HEK293 (cell line): ENCODE data around the gene DNAAF9.
A peak's percentile ranks its signal among the peaks of the same experiment; 100 is the strongest.

Experiments used
- GLI4 ChIP-seq: fragments of 450-650 bp; formaldehyde crosslinking; IDR thresholded peaks from 2 replicates; pipeline ENCODE4 v1.5.1; 2016; ENCODE audit warnings: missing biosample characterization, missing genetic modification characterization
- GLIS1 ChIP-seq: fragments of 450-650 bp; formaldehyde crosslinking; IDR thresholded peaks from 2 replicates; pipeline ENCODE4 v1.5.1; 2016; ENCODE audit warnings: missing biosample characterization, missing genetic modification characterization
- KLF16 ChIP-seq: fragments of 450-650 bp; formaldehyde crosslinking; IDR thresholded peaks from 2 replicates; pipeline ENCODE4 v1.5.1; 2017; ENCODE audit warnings: missing biosample characterization, missing genetic modification characterization
- KLF9 ChIP-seq: fragments of 450-650 bp; formaldehyde crosslinking; IDR thresholded peaks from 2 replicates; pipeline ENCODE4 v1.5.1; 2016; ENCODE audit warnings: missing biosample characterization, missing genetic modification characterization, low read depth
- SALL2 ChIP-seq: fragments of 450-650 bp; formaldehyde crosslinking; IDR thresholded peaks from 2 replicates; pipeline ENCODE4 v1.5.0; 2017; ENCODE audit warnings: missing biosample characterization, mild to moderate bottlenecking, missing genetic modification characterization, borderline replicate concordance
- ZBTB1 ChIP-seq: fragments of 450-650 bp; formaldehyde crosslinking; IDR thresholded peaks from 2 replicates; pipeline ENCODE4 v1.5.1; 2016; ENCODE audit warnings: missing biosample characterization, missing genetic modification characterization
- ZBTB8A ChIP-seq: fragments of 450-650 bp; formaldehyde crosslinking; IDR thresholded peaks from 2 replicates; pipeline ENCODE4 v1.5.1; 2016; ENCODE audit warnings: missing biosample characterization, missing genetic modification characterization
- ZFHX2 ChIP-seq: fragments of 450-650 bp; formaldehyde crosslinking; conservative IDR thresholded peaks from 2 replicates; pipeline ENCODE4 v1.5.1; 2016; ENCODE audit warnings: missing biosample characterization, missing genetic modification characterization
- ZFP3 ChIP-seq: fragments of 450-650 bp; formaldehyde crosslinking; IDR thresholded peaks from 2 replicates; pipeline ENCODE4 v1.5.1; 2016; ENCODE audit warnings: low read depth, missing biosample characterization, missing genetic modification characterization
- ZNF24 ChIP-seq: fragments of 450-650 bp; formaldehyde crosslinking; IDR thresholded peaks from 2 replicates; pipeline ENCODE4 v1.5.1; 2016; ENCODE audit warnings: missing biosample characterization, missing genetic modification characterization
- ZNF561 ChIP-seq: fragments of 450-650 bp; IDR thresholded peaks from 2 replicates; pipeline ENCODE4 v1.5.1; 2018; ENCODE audit warnings: missing biosample characterization, missing genetic modification characterization, borderline replicate concordance
- ZNF600 ChIP-seq: fragments of 450-650 bp; formaldehyde crosslinking; IDR thresholded peaks from 2 replicates; pipeline ENCODE4 v1.5.1; 2016; ENCODE audit warnings: missing biosample characterization, missing genetic modification characterization
- ZNF747 ChIP-seq: fragments of 450-650 bp; formaldehyde crosslinking; IDR thresholded peaks from 2 replicates; pipeline ENCODE4 v1.5.1; 2016; ENCODE audit warnings: missing biosample characterization, missing genetic modification characterization
- ZNF792 ChIP-seq: fragments of 450-650 bp; formaldehyde crosslinking; IDR thresholded peaks from 2 replicates; pipeline ENCODE4 v1.5.1; 2016; ENCODE audit warnings: missing biosample characterization, missing genetic modification characterization
- ZNF843 ChIP-seq: fragments of 450-650 bp; formaldehyde crosslinking; IDR thresholded peaks from 2 replicates; pipeline ENCODE4 v1.5.1; 2016; ENCODE audit warnings: missing biosample characterization, missing genetic modification characterization
- TF ChIP-seq, protein P1 (sequence below): fragments of 450-650 bp; formaldehyde crosslinking; conservative IDR thresholded peaks from 2 replicates; pipeline ENCODE4 v1.5.1; 2016; ENCODE audit warnings: low read depth, missing biosample characterization, missing genetic modification characterization
- TF ChIP-seq, protein P2 (sequence below): fragments of 450-650 bp; formaldehyde crosslinking; IDR thresholded peaks from 2 replicates; pipeline ENCODE4 v1.5.1; 2016; ENCODE audit warnings: missing biosample characterization, missing genetic modification characterization
- TF ChIP-seq, protein P3 (sequence below): fragments of 450-650 bp; formaldehyde crosslinking; IDR thresholded peaks from 2 replicates; pipeline ENCODE4 v1.5.1; 2016; ENCODE audit warnings: missing biosample characterization, missing genetic modification characterization
- TF ChIP-seq, protein P4 (sequence below): fragments of 450-650 bp; formaldehyde crosslinking; IDR thresholded peaks from 2 replicates; pipeline ENCODE4 v1.5.1; 2016; ENCODE audit warnings: missing biosample characterization, missing genetic modification characterization
- TF ChIP-seq, protein P5 (sequence below): fragments of 450-650 bp; formaldehyde crosslinking; IDR thresholded peaks from 2 replicates; pipeline ENCODE4 v1.5.1; 2016; ENCODE audit warnings: missing biosample characterization, missing genetic modification characterization
- TF ChIP-seq, protein P6 (sequence below): fragments of 450-650 bp; formaldehyde crosslinking; IDR thresholded peaks from 2 replicates; pipeline ENCODE4 v1.5.1; 2017; ENCODE audit warnings: missing biosample characterization, missing genetic modification characterization
- TF ChIP-seq, protein P7 (sequence below): fragments of 450-650 bp; formaldehyde crosslinking; IDR thresholded peaks from 2 replicates; pipeline ENCODE4 v1.5.1; 2017; ENCODE audit warnings: missing biosample characterization, missing genetic modification characterization

The DNAAF9 gene

DNA sequence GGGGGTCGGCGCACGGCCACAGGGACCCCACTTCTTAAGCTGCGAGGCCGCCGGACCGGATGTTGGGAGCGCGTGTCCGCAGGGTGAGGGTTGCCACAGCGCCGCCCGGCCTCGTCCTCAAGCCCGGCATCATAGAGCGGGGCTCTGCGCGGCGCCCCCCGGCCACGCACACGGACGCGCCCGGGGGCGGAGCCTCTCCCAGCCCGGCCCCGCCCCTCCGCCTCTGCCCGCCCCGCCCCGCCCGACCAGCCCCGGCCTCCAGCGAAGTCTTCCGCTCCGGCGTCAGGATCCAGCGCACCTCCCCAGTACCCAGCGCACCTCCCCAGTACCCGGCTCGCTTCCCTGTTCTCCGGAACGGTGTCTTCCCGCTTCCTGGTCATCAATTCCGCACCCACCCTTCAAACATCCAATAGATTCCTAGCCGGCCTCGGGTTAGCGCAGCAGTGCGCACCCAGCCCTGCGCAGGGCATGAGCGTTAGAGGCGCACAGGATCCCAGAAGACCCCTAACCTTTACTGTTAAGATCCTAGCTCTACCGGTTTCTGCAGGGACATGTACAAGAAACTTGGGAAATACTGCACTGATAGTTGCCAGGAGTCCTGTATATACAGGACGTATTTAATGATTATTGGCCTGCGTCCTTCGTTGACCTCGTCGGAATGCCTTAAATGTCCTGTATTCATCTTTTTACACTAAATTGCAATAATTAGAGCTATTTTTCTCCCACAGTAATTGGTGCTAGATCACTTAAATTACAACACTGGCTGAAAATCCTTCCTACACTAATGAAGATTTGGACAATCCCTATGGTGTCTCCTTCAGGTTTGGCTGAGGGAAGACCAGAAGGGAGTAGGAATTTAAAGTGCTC, 535 bp upstream of the DNAAF9 start (continued):
- TF ChIP-seq, protein P1, sequence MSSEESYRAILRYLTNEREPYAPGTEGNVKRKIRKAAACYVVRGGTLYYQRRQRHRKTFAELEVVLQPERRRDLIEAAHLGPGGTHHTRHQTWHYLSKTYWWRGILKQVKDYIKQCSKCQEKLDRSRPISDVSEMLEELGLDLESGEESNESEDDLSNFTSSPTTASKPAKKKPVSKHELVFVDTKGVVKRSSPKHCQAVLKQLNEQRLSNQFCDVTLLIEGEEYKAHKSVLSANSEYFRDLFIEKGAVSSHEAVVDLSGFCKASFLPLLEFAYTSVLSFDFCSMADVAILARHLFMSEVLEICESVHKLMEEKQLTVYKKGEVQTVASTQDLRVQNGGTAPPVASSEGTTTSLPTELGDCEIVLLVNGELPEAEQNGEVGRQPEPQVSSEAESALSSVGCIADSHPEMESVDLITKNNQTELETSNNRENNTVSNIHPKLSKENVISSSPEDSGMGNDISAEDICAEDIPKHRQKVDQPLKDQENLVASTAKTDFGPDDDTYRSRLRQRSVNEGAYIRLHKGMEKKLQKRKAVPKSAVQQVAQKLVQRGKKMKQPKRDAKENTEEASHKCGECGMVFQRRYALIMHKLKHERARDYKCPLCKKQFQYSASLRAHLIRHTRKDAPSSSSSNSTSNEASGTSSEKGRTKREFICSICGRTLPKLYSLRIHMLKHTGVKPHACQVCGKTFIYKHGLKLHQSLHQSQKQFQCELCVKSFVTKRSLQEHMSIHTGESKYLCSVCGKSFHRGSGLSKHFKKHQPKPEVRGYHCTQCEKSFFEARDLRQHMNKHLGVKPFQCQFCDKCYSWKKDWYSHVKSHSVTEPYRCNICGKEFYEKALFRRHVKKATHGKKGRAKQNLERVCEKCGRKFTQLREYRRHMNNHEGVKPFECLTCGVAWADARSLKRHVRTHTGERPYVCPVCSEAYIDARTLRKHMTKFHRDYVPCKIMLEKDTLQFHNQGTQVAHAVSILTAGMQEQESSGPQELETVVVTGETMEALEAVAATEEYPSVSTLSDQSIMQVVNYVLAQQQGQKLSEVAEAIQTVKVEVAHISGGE, result peak; percentile 49
- TF ChIP-seq, protein P2, sequence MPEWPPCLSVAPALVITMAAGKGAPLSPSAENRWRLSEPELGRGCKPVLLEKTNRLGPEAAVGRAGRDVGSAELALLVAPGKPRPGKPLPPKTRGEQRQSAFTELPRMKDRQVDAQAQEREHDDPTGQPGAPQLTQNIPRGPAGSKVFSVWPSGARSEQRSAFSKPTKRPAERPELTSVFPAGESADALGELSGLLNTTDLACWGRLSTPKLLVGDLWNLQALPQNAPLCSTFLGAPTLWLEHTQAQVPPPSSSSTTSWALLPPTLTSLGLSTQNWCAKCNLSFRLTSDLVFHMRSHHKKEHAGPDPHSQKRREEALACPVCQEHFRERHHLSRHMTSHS (tag by site-specific recombination), result no peak
- no peak for TF ChIP-seq ZNF792 (tag by site-specific recombination)
- TF ChIP-seq ZFHX2 (tag by site-specific recombination), result peak; percentile 60
- TF ChIP-seq, protein P3, sequence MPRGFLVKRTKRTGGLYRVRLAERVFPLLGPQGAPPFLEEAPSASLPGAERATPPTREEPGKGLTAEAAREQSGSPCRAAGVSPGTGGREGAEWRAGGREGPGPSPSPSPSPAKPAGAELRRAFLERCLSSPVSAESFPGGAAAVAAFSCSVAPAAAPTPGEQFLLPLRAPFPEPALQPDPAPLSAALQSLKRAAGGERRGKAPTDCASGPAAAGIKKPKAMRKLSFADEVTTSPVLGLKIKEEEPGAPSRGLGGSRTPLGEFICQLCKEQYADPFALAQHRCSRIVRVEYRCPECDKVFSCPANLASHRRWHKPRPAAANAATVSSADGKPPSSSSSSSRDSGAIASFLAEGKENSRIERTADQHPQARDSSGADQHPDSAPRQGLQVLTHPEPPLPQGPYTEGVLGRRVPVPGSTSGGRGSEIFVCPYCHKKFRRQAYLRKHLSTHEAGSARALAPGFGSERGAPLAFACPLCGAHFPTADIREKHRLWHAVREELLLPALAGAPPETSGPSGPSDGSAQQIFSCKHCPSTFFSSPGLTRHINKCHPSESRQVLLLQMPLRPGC (tag by site-specific recombination), result no peak
- no peak for TF ChIP-seq ZBTB8A
- TF ChIP-seq GLI4 (tag by site-specific recombination), result no peak
- TF ChIP-seq ZFP3, result no peak
- no peak for TF ChIP-seq ZNF24
- TF ChIP-seq, protein P4, sequence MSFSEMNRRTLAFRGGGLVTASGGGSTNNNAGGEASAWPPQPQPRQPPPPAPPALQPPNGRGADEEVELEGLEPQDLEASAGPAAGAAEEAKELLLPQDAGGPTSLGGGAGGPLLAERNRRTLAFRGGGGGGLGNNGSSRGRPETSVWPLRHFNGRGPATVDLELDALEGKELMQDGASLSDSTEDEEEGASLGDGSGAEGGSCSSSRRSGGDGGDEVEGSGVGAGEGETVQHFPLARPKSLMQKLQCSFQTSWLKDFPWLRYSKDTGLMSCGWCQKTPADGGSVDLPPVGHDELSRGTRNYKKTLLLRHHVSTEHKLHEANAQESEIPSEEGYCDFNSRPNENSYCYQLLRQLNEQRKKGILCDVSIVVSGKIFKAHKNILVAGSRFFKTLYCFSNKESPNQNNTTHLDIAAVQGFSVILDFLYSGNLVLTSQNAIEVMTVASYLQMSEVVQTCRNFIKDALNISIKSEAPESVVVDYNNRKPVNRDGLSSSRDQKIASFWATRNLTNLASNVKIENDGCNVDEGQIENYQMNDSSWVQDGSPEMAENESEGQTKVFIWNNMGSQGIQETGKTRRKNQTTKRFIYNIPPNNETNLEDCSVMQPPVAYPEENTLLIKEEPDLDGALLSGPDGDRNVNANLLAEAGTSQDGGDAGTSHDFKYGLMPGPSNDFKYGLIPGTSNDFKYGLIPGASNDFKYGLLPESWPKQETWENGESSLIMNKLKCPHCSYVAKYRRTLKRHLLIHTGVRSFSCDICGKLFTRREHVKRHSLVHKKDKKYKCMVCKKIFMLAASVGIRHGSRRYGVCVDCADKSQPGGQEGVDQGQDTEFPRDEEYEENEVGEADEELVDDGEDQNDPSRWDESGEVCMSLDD (tag by site-specific recombination), result 0 out of 2 replicates have a peak, but pooled peaks have one; percentile 30
- TF ChIP-seq ZNF561 (tag by site-specific recombination), result no peak
- TF ChIP-seq SALL2, result no peak
- TF ChIP-seq ZNF747 (tag by site-specific recombination), result no peak
- TF ChIP-seq, protein P5, sequence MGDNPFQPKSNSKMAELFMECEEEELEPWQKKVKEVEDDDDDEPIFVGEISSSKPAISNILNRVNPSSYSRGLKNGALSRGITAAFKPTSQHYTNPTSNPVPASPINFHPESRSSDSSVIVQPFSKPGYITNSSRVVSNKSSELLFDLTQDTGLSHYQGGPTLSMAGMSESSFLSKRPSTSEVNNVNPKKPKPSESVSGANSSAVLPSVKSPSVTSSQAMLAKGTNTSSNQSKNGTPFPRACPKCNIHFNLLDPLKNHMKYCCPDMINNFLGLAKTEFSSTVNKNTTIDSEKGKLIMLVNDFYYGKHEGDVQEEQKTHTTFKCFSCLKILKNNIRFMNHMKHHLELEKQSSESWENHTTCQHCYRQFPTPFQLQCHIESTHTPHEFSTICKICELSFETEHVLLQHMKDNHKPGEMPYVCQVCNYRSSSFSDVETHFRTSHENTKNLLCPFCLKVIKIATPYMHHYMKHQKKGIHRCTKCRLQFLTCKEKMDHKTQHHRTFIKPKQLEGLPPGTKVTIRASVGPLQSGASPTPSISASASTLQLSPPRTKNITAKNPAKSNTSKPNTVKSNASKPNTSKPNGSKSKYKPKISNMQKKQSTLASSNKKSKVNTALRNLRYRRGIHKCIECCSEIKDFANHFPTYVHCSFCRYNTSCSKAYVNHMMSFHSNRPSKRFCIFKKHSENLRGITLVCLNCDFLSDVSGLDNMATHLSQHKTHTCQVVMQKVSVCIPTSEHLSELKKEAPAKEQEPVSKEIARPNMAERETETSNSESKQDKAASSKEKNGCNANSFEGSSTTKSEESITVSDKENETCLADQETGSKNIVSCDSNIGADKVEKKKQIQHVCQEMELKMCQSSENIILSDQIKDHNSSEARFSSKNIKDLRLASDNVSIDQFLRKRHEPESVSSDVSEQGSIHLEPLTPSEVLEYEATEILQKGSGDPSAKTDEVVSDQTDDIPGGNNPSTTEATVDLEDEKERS (tag by site-specific recombination), result no peak
- TF ChIP-seq GLIS1 (tag by site-specific recombination), result peak; percentile 51; the same call in 1 of the 2 replicates
- no peak for TF ChIP-seq ZNF843 (tag by site-specific recombination)
- TF ChIP-seq, protein P6, sequence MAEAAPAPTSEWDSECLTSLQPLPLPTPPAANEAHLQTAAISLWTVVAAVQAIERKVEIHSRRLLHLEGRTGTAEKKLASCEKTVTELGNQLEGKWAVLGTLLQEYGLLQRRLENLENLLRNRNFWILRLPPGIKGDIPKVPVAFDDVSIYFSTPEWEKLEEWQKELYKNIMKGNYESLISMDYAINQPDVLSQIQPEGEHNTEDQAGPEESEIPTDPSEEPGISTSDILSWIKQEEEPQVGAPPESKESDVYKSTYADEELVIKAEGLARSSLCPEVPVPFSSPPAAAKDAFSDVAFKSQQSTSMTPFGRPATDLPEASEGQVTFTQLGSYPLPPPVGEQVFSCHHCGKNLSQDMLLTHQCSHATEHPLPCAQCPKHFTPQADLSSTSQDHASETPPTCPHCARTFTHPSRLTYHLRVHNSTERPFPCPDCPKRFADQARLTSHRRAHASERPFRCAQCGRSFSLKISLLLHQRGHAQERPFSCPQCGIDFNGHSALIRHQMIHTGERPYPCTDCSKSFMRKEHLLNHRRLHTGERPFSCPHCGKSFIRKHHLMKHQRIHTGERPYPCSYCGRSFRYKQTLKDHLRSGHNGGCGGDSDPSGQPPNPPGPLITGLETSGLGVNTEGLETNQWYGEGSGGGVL (tag by site-specific recombination), result peak; percentile 57
- TF ChIP-seq KLF16 (tag by site-specific recombination), result peak; percentile 87
- TF ChIP-seq ZNF600, result peak; percentile 97
- TF ChIP-seq KLF9 (tag by site-specific recombination), result peak; percentile 85
- no peak for TF ChIP-seq ZBTB1
- TF ChIP-seq, protein P7, sequence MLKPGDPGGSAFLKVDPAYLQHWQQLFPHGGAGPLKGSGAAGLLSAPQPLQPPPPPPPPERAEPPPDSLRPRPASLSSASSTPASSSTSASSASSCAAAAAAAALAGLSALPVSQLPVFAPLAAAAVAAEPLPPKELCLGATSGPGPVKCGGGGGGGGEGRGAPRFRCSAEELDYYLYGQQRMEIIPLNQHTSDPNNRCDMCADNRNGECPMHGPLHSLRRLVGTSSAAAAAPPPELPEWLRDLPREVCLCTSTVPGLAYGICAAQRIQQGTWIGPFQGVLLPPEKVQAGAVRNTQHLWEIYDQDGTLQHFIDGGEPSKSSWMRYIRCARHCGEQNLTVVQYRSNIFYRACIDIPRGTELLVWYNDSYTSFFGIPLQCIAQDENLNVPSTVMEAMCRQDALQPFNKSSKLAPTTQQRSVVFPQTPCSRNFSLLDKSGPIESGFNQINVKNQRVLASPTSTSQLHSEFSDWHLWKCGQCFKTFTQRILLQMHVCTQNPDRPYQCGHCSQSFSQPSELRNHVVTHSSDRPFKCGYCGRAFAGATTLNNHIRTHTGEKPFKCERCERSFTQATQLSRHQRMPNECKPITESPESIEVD (tag by site-specific recombination), result no peak
